SK-N-SH (cell line): ENCODE data around the gene STARD13. TPM values are rescaled to one million over a fixed set of nuclear protein-coding genes. Genes with fewer than 3 reads are reported as not detected.

Experiments used
- CTCF ChIA-PET: fragments of 300-600, 350-600 bp; formaldehyde crosslinking; extraction: SDS; loops from one replicate; lab custom pipeline; 2021; lab: Yijun Ruan, JAX
- POLR2A ChIA-PET: fragments of 350-600 bp; sonication (Branson Sonifier 250); formaldehyde crosslinking; extraction: SDS; loops from one replicate; lab custom pipeline; 2020; ENCODE audit warnings: antibody characterized with exemption, inconsistent platforms; lab: Yijun Ruan, JAX
- DNase-seq: peaks from one replicate; pipeline ENCODE4 v3.0.0; 2012
- H2AFZ ChIP-seq: fragments of 200-600 bp; sonication (generic); 2 replicates; pipeline ENCODE4 v1.8.1; 2016; ENCODE audit warnings: antibody characterized with exemption, mild to moderate bottlenecking, low read depth
- H3F3A ChIP-seq: fragments of 200-600 bp; sonication (generic); replicated peaks from 2 replicates; pipeline ENCODE3; 2016; ENCODE audit warnings: antibody characterized with exemption, mild to moderate bottlenecking; ENCODE audit not compliant: insufficient read depth
- H3K27ac ChIP-seq, 2 experiments: fragments of 200-500 bp in 1 of 2; fragments of 200-600 bp in 1 of 2; sonication (Bioruptor generic) in 1 of 2; sonication (generic), shearing (Covaris generic) in 1 of 2; 2 replicates each; pipeline versions ENCODE4 v1.5.1 to v1.6.1; 2014 to 2016; ENCODE audit warnings: low read depth in 2 of 2, inconsistent platforms in 1 of 2, low read length in 1 of 2, mild to moderate bottlenecking in 1 of 2, mixed read lengths in 1 of 2
- H3K27me3 ChIP-seq: fragments of 200-600 bp; sonication (generic), shearing (Covaris generic); 2 replicates; pipeline ENCODE4 v1.6.1; 2016; ENCODE audit warnings: mixed run types; ENCODE audit not compliant: insufficient read depth
- H3K36me3 ChIP-seq, 2 experiments: fragments of 200-500 bp in 1 of 2; fragments of 200-600 bp in 1 of 2; sonication (Bioruptor generic) in 1 of 2; sonication (generic) in 1 of 2; replicated peaks in 1 of 2; 2 replicates each; pipeline versions ENCODE3 to v1.5.1; 2014 to 2016; ENCODE audit warnings: low read length in 1 of 2, mild to moderate bottlenecking in 1 of 2; ENCODE audit not compliant: insufficient read depth in 2 of 2, control insufficient read depth in 1 of 2
- H3K4me1 ChIP-seq, 2 experiments: fragments of 200-500 bp in 1 of 2; fragments of 200-600 bp in 1 of 2; sonication (Bioruptor generic) in 1 of 2; sonication (generic), shearing (Covaris generic) in 1 of 2; 2 replicates each; pipeline versions ENCODE4 v1.5.1 to v1.6.1; 2014 to 2016; ENCODE audit warnings: low read depth in 1 of 2, low read length in 1 of 2, mixed run types in 1 of 2; ENCODE audit not compliant: insufficient read depth in 2 of 2, control insufficient read depth in 1 of 2
- H3K4me2 ChIP-seq: fragments of 200-600 bp; sonication (generic), shearing (Covaris generic); 2 replicates; pipeline ENCODE4 v1.6.1; 2017; ENCODE audit warnings: mixed run types
- H3K4me3 ChIP-seq, 2 experiments: fragments of 200-500 bp in 1 of 2; fragments of 200-600 bp in 1 of 2; sonication (Bioruptor generic) in 1 of 2; sonication (generic), shearing (Covaris generic) in 1 of 2; 2 replicates each; pipeline versions ENCODE4 v1.5.1 to v1.8.1; 2014 to 2016; ENCODE audit warnings: low read depth in 2 of 2, inconsistent platforms in 1 of 2, low read length in 1 of 2, mild to moderate bottlenecking in 1 of 2, mixed read lengths in 1 of 2, moderate library complexity in 1 of 2
- H3K79me2 ChIP-seq: fragments of 200-600 bp; sonication (generic); 2 replicates; pipeline ENCODE4 v1.8.1; 2017; ENCODE audit warnings: mild to moderate bottlenecking; ENCODE audit not compliant: insufficient read depth
- H3K9ac ChIP-seq: fragments of 200-600 bp; sonication (generic); 2 replicates; pipeline ENCODE4 v1.6.1; 2017; ENCODE audit warnings: mixed run types
- H3K9me2 ChIP-seq: fragments of 200-600 bp; sonication (generic); 2 replicates; pipeline ENCODE4 v1.6.1; 2017; ENCODE audit warnings: mixed run types
- H3K9me3 ChIP-seq: fragments of 200-600 bp; sonication (generic); 2 replicates; pipeline ENCODE4 v1.6.1; 2017; ENCODE audit warnings: mixed run types, mild to moderate bottlenecking, moderate library complexity
- H4K20me1 ChIP-seq: fragments of 200-600 bp; sonication (generic); 2 replicates; pipeline ENCODE4 v1.6.1; 2017; ENCODE audit warnings: mild to moderate bottlenecking, mixed run types; ENCODE audit not compliant: insufficient read depth
- CHD2 ChIP-seq: fragments of 150-350 bp; IDR thresholded peaks from 2 replicates; pipeline ENCODE4 v1.6.1; 2018; ENCODE audit warnings: low read length; ENCODE audit not compliant: partially characterized antibody
- ELF1 ChIP-seq: IDR thresholded peaks from 2 replicates; pipeline ENCODE4 v1.4.0; 2012
- EZH2phosphoT487 ChIP-seq: fragments of 200-600 bp; sonication (generic); IDR thresholded peaks from 2 replicates; pipeline ENCODE4 v1.6.1; 2017; ENCODE audit warnings: low read depth, mixed run types, mild to moderate bottlenecking, antibody characterized with exemption, moderate library complexity, borderline replicate concordance
- FOSL2 ChIP-seq: IDR thresholded peaks from 2 replicates; pipeline ENCODE4 v1.4.0; 2012; ENCODE audit warnings: low read depth, mild to moderate bottlenecking, moderate library complexity, borderline replicate concordance
- FOXJ3 ChIP-seq: sonication (generic); formaldehyde crosslinking; IDR thresholded peaks from 2 replicates; pipeline ENCODE4 v1.5.1; 2020; ENCODE audit warnings: mild to moderate bottlenecking, missing genetic modification reagents
- MEF2A ChIP-seq: IDR thresholded peaks from 2 replicates; pipeline ENCODE4 v1.4.0; 2012; ENCODE audit warnings: low read depth, borderline replicate concordance
- MXI1 ChIP-seq: IDR thresholded peaks from 2 replicates; pipeline ENCODE4 v1.6.1; 2012; ENCODE audit warnings: mild to moderate bottlenecking, low read depth, low read length, improper control_type of control experiment
- NRF1 ChIP-seq: IDR thresholded peaks from 2 replicates; pipeline ENCODE4 v1.6.1; 2012; ENCODE audit warnings: low read depth, mild to moderate bottlenecking, low read length
- POLR2AphosphoS5 ChIP-seq: IDR thresholded peaks from 2 replicates; pipeline ENCODE4 v1.6.1; 2012; ENCODE audit warnings: low read depth, low read length
- RFX5 ChIP-seq: IDR thresholded peaks from 2 replicates; pipeline ENCODE4 v1.6.1; 2012; ENCODE audit warnings: mild to moderate bottlenecking, improper control_type of control experiment, low read length
- SMC3 ChIP-seq: IDR thresholded peaks from 2 replicates; pipeline ENCODE4 v1.6.1; 2012; ENCODE audit warnings: low read depth, low read length, improper control_type of control experiment
- TCF12 ChIP-seq: IDR thresholded peaks from 2 replicates; pipeline ENCODE4 v1.4.0; 2012
- TEAD4 ChIP-seq: IDR thresholded peaks from 2 replicates; pipeline ENCODE4 v1.4.0; 2012; ENCODE audit warnings: mild to moderate bottlenecking, borderline replicate concordance; ENCODE audit not compliant: insufficient read depth
- YY1 ChIP-seq: IDR thresholded peaks from 2 replicates; pipeline ENCODE4 v1.4.0; 2012; ENCODE audit warnings: low read depth, mild to moderate bottlenecking
- WGBS: methylation state at CpG from one replicate; pipeline ENCODE4 v1.1.6; 2017; ENCODE audit warnings: low lambda C conversion rate; 5-methylcytosine and 5-hydroxymethylcytosine counted together
- polyA plus RNA-seq, 3 experiments: library from polyadenylated mRNA; depleted of rRNA; stranded (reverse); fragments of >200 nt; gene quantifications; 2 replicates each; pipeline ENCODE4 v1.2.3, GENCODE V29; 2012
- TF ChIP-seq, protein P1 (sequence below): fragments of 150-350 bp; IDR thresholded peaks from 2 replicates; pipeline ENCODE4 v1.6.1; 2017; ENCODE audit warnings: antibody characterized with exemption, low read length, low read depth, borderline replicate concordance
- TF ChIP-seq, protein P2 (sequence below): IDR thresholded peaks from 2 replicates; pipeline ENCODE4 v1.4.0; 2012; ENCODE audit warnings: low read depth, borderline replicate concordance
- TF ChIP-seq, protein P3 (sequence below): IDR thresholded peaks from 2 replicates; pipeline ENCODE4 v1.4.0; 2012; ENCODE audit warnings: low read depth, borderline replicate concordance
- TF ChIP-seq, protein P4 (sequence below): fragments of 150-350 bp; IDR thresholded peaks from 2 replicates; pipeline ENCODE4 v1.6.1; 2016; ENCODE audit warnings: mild to moderate bottlenecking, low read depth, low read length
- TF ChIP-seq, protein P5 (sequence below): IDR thresholded peaks from 2 replicates; pipeline ENCODE4 v1.4.0; 2012; ENCODE audit warnings: low read depth

Gene STARD13
- polyA plus RNA-seq, 1 of the 3 experiments (the other 2 are of a cell fraction): 5.7 TPM

DNA sequence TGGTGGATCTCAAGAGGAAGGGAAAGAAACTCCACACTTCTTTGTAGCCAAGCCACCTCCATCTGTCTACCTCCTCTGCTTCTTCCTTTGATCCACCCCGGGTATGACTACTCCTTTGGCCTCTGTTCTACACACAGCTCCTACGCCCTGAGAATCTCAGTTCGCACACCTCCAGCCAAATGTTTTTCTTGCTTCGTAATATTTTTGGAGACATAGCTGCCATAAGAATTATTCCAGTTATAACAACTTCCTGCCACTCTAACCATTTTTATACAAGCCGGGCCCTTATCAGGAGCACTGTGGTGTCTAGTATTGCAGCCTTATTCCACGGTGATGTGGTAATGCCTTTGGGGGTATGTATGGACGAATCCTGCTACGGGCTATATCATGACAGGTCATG lies 126.7 kb downstream of the STARD13 start (continued):
- TF ChIP-seq, protein P1, sequence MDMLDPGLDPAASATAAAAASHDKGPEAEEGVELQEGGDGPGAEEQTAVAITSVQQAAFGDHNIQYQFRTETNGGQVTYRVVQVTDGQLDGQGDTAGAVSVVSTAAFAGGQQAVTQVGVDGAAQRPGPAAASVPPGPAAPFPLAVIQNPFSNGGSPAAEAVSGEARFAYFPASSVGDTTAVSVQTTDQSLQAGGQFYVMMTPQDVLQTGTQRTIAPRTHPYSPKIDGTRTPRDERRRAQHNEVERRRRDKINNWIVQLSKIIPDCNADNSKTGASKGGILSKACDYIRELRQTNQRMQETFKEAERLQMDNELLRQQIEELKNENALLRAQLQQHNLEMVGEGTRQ: no peak

DNA sequence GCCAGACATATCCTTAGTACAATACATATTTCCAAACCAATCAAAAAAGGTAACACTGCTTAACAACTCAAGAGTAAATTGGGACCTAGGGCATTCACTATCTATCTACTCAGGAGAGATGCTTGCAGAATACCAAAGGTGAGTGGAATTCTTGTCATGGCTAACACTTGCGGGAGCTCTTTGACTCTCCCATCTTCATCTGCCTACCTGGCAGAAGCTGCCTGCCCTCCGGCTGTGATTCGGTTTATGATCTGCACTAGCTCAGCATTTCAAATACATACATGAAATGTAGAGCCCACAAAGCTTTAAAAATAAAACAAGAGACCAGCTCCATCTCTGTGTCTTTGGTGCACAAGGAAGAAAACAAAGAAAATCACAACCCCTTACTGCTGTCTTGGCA lies 127.3 kb downstream of the STARD13 start:
- Histone ChIP-seq H3K27ac (no peak overlapping the region), H3K79me2 (peaks cover 4% of the 10 kb centered on the region; the same call in 1 of the 2 replicates)

DNA sequence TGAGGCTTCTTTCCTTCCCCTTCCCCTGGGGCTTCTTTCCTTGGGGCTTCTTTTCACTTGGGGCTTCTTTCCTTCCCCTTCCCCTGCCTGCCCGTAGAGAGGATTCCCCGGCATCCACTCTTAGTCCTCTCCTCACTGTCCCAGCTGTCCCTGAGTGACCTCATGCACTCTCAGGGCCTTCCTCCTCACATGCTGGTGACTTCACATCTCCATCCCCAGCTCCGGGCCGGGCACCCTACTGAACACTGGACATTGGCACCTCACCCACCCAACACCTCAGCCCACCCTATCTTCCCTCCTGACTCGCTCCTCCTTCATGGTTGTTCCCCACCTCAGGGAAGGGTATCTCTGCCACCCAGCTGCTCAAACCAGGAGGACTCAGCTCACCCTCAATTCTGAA lies 130.6 kb downstream of the STARD13 start:
- Histone ChIP-seq H3K9me3 (no peaks in the 10 kb centered on the region), H3K27ac (no peak overlapping the region; a peak in 1 of 4 replicates), H3K4me3 (no peak overlapping the region), H3K4me1 (peaks cover 0 to 10% of the 10 kb centered on the region in 2 experiments; a peak in 2 of 4 replicates), H3K27me3 (no peaks in the 10 kb centered on the region), H3K79me2 (peaks cover 4% of the 10 kb centered on the region; the same call in 1 of the 2 replicates), H3K36me3 (peaks cover 5 to 16% of the 10 kb centered on the region in 2 experiments), H3K9me2 (no peaks in the 10 kb centered on the region), H3K9ac (no peak overlapping the region), H3F3A (peaks cover 12% of the 10 kb centered on the region), H4K20me1 (no peaks in the 10 kb centered on the region), H3K4me2 (no peak overlapping the region), H2AFZ (no peak overlapping the region)
- POLR2A ChIA-PET: interaction anchor here (0.9 kb wide), 1 partner anchor 38 kb away, joined by 3 read pairs; no protein-coding TSS in a partner anchor
- 97% methylated on average over 5 of the region's 5 CpGs for WGBS
- CTCF ChIA-PET: interaction anchor here (1.7 kb wide), 1 partner anchor 8 kb away, joined by 4 read pairs; no protein-coding TSS in a partner anchor
- DNase-seq: no peak
- TF ChIP-seq, protein P1: no peak
- TF ChIP-seq, protein P2, sequence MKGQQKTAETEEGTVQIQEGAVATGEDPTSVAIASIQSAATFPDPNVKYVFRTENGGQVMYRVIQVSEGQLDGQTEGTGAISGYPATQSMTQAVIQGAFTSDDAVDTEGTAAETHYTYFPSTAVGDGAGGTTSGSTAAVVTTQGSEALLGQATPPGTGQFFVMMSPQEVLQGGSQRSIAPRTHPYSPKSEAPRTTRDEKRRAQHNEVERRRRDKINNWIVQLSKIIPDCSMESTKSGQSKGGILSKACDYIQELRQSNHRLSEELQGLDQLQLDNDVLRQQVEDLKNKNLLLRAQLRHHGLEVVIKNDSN: no peak
- TF ChIP-seq MEF2A: no peak
- no peak for TF ChIP-seq RFX5
- TF ChIP-seq TCF12: no peak
- TF ChIP-seq SMC3: no peak
- no peak for TF ChIP-seq CHD2
- TF ChIP-seq, protein P3, sequence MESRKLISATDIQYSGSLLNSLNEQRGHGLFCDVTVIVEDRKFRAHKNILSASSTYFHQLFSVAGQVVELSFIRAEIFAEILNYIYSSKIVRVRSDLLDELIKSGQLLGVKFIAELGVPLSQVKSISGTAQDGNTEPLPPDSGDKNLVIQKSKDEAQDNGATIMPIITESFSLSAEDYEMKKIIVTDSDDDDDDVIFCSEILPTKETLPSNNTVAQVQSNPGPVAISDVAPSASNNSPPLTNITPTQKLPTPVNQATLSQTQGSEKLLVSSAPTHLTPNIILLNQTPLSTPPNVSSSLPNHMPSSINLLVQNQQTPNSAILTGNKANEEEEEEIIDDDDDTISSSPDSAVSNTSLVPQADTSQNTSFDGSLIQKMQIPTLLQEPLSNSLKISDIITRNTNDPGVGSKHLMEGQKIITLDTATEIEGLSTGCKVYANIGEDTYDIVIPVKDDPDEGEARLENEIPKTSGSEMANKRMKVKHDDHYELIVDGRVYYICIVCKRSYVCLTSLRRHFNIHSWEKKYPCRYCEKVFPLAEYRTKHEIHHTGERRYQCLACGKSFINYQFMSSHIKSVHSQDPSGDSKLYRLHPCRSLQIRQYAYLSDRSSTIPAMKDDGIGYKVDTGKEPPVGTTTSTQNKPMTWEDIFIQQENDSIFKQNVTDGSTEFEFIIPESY: no peak
- TF ChIP-seq, protein P4, sequence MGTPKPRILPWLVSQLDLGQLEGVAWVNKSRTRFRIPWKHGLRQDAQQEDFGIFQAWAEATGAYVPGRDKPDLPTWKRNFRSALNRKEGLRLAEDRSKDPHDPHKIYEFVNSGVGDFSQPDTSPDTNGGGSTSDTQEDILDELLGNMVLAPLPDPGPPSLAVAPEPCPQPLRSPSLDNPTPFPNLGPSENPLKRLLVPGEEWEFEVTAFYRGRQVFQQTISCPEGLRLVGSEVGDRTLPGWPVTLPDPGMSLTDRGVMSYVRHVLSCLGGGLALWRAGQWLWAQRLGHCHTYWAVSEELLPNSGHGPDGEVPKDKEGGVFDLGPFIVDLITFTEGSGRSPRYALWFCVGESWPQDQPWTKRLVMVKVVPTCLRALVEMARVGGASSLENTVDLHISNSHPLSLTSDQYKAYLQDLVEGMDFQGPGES: no peak
- TF ChIP-seq, protein P5, sequence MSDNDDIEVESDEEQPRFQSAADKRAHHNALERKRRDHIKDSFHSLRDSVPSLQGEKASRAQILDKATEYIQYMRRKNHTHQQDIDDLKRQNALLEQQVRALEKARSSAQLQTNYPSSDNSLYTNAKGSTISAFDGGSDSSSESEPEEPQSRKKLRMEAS: no peak

More for the DNA sequence above, 127.3 kb downstream of the STARD13 start:
- Histone ChIP-seq H3K27me3 (no peaks in the 10 kb centered on the region), H3K9me3 (no peaks in the 10 kb centered on the region), H3K4me2 (no peak overlapping the region), H2AFZ (no peak overlapping the region), H3K36me3 (peaks cover 5 to 38% of the 10 kb centered on the region in 2 experiments), H3K9ac (no peak overlapping the region), H3K4me1 (peaks cover 0 to 6% of the 10 kb centered on the region in 2 experiments; a peak in 2 of 4 replicates), H3K9me2 (no peaks in the 10 kb centered on the region), H3K4me3 (no peak overlapping the region), H4K20me1 (no peaks in the 10 kb centered on the region), H3F3A (peaks cover 10% of the 10 kb centered on the region)
- CTCF ChIA-PET: interaction anchor here (0.6 kb wide), 1 partner anchor 143 kb away, joined by 3 read pairs; no protein-coding TSS in a partner anchor
- WGBS: 96% methylated on average over 3 of the region's 3 CpGs
- TF ChIP-seq EZH2phosphoT487: no peak
- TF ChIP-seq TCF12: no peak
- TF ChIP-seq FOSL2: no peak
- TF ChIP-seq MXI1: no peak
- TF ChIP-seq, protein P4: no peak
- TF ChIP-seq, protein P5: no peak
- no peak for TF ChIP-seq NRF1
- TF ChIP-seq ELF1: no peak
- no peak for TF ChIP-seq FOXJ3 (CRISPR knock-in tag)
- no peak for TF ChIP-seq RFX5
- TF ChIP-seq YY1: no peak
- TF ChIP-seq POLR2AphosphoS5: no peak
- TF ChIP-seq TEAD4: no peak
- DNase-seq: no peak
- POLR2A ChIA-PET: no interaction called here
